Fibroblast of the aortic adventitia (primary cell): Measurements from ENCODE around the gene TSGA10. TPM values are rescaled to one million over a fixed set of nuclear protein-coding genes. Genes with fewer than 3 reads are reported as not detected.
"Not testable (repeated sequence)": the region's sequence is repeated elsewhere in the genome, so short reads cannot be mapped to it uniquely, and the experiment has no call there.

Experiments
- DNase-seq: peaks from one replicate; pipeline ENCODE4 v3.0.0-alpha.2; 2010; ENCODE audit warnings: low read depth
- H3K4me3 ChIP-seq: 2 replicates; pipeline ENCODE4 v1.5.1; 2011; ENCODE audit warnings: low read depth, mild to moderate bottlenecking, control low read depth, low read length, moderate library complexity
- total RNA-seq: library from RNA; depleted of rRNA; stranded (reverse); fragments of >200 nt; gene quantifications from 2 replicates; pipeline ENCODE4 v1.2.3, GENCODE V29; 2012; ENCODE audit warnings: low replicate concordance
- TF ChIP-seq, protein P1 (sequence below): IDR thresholded peaks from 2 replicates; pipeline ENCODE4 v1.5.1; 2011; ENCODE audit warnings: mild to moderate bottlenecking, low read length, control low read depth, inconsistent platforms; ENCODE audit not compliant: insufficient read depth

TSGA10 gene
- total RNA-seq, 1 donor, result 11.8 TPM

- DNase-seq, result no peak
- TF ChIP-seq, protein P1, sequence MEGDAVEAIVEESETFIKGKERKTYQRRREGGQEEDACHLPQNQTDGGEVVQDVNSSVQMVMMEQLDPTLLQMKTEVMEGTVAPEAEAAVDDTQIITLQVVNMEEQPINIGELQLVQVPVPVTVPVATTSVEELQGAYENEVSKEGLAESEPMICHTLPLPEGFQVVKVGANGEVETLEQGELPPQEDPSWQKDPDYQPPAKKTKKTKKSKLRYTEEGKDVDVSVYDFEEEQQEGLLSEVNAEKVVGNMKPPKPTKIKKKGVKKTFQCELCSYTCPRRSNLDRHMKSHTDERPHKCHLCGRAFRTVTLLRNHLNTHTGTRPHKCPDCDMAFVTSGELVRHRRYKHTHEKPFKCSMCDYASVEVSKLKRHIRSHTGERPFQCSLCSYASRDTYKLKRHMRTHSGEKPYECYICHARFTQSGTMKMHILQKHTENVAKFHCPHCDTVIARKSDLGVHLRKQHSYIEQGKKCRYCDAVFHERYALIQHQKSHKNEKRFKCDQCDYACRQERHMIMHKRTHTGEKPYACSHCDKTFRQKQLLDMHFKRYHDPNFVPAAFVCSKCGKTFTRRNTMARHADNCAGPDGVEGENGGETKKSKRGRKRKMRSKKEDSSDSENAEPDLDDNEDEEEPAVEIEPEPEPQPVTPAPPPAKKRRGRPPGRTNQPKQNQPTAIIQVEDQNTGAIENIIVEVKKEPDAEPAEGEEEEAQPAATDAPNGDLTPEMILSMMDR, result no peak
- H3K4me3 ChIP-seq, result no peak overlapping the region
These were observed 75.5 kb downstream of the TSGA10 start for GRCh38 chr2:99079226-99079625.

GRCh38 chr2:99072551-99072950 lies 82.2 kb downstream of the TSGA10 start:
- DNase-seq, result no peak
- TF ChIP-seq, protein P1, result no peak
- H3K4me3 ChIP-seq, result no peak overlapping the region

- TF ChIP-seq, protein P1, result no peak
- H3K4me3 ChIP-seq, result no peak overlapping the region
- DNase-seq, result no peak
These were observed 86.7 kb downstream of the TSGA10 start for GRCh38 chr2:99067871-99068625.

- TF ChIP-seq, protein P1, result peak; percentile 74
- peak; percentile 68 for DNase-seq
- no peak overlapping the region for H3K4me3 ChIP-seq
These were observed 88.4 kb downstream of the TSGA10 start for GRCh38 chr2:99066075-99066958.

- DNase-seq, H3K4me3 ChIP-seq: not testable (repeated sequence)
These were observed 105.6 kb downstream of the TSGA10 start for GRCh38 chr2:99049187-99049586.

DNA sequence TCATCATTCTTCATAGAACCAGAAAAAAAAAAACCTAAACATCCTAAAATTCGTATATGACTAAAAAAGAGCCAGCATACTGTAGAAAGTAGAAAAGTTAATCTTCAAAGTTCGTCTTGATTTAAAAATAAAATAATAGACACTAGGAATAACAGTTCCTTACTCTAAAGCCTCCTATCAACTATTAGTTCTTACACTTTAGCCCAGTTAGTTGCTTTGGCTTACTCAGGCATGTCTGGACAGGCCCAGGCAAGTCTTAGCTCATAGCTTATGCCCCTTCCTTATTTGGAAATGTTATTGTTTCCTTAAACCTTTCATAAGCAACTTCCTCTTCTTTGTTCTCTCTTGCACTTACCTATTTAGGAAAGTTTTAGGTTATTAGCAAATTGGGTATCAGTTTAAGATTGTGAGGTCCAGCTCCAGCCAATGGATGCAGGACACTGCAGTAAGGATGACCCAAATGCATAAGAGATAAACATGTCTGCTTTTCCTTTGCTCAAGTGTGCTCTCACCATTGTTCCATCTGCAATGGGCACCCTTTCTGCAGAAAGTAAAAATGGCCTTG lies 113.9 kb downstream of the TSGA10 start:
- not testable (repeated sequence) for H3K4me3 ChIP-seq
- peak; percentile 15 for DNase-seq

DNA sequence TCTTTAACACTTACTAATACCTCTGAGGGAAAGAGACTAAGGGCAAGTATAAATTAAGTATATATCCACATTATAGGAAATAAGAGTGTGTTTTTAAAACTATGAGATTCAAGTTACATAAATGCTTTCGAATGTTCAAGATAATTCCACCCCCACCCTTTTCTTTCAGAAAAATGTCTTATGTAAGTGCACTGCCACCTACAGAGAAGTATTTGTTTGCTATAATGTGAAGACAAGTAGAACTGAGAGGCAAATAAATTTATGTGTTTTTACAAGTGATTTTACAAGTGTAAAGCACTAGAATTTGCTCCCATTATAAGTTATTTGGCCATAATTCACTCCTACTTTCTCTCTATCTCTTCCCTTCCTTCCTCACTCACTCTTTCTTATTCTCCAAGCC lies 118.8 kb downstream of the TSGA10 start:
- no peak overlapping the region for H3K4me3 ChIP-seq
- TF ChIP-seq, protein P1, result no peak
- DNase-seq, result peak; percentile 4
